CD4-positive, alpha-beta T cell treated with Interleukin-4 for 4 hours (primary cell): ENCODE measurements around the gene DCDC1.

Experiments
- DNase-seq: peaks from one replicate; pipeline ENCODE4 v3.0.0-alpha.2; 2020

Gene DCDC1

GRCh38 chr11:31369348-31370329, at the start of gene DCDC1, which contains the start of gene DNAJC24:
TSS of gene DCDC1 (minus strand) at chr11:31369739. CDS start at chr11:31328280, 41,459 bp downstream.
TSS of gene DNAJC24 (plus strand) at chr11:31369860. CDS start at chr11:31370749, 889 bp downstream.
- peak; percentile 94 for DNase-seq

GRCh38 chr11:31419138-31419537, 49.6 kb upstream of the DCDC1 start:
- no peak for DNase-seq

- DNase-seq, result no peak
Measured at GRCh38 chr11:31417816-31418215, 48.3 kb upstream of the DCDC1 start.

- DNase-seq, result no peak
Measured at GRCh38 chr11:31417357-31417756, 47.8 kb upstream of the DCDC1 start.

GRCh38 chr11:31415435-31415834, 45.9 kb upstream of the DCDC1 start:
- no peak for DNase-seq

GRCh38 chr11:31414338-31414737, 44.8 kb upstream of the DCDC1 start:
- DNase-seq, result no peak

- DNase-seq, result no peak
Measured at GRCh38 chr11:31412946-31413345, 43.4 kb upstream of the DCDC1 start.

GRCh38 chr11:31408201-31408600, 38.7 kb upstream of the DCDC1 start:
- no peak for DNase-seq

- DNase-seq, result no peak
Measured at GRCh38 chr11:31404614-31405013, 35.1 kb upstream of the DCDC1 start.

GRCh38 chr11:31397239-31397834, 27.8 kb upstream of the DCDC1 start:
- DNase-seq, result peak; percentile 16

- DNase-seq, result no peak
Measured at GRCh38 chr11:31387379-31387778, 17.8 kb upstream of the DCDC1 start.

- DNase-seq, result no peak
Measured at GRCh38 chr11:31383116-31383515, 13.6 kb upstream of the DCDC1 start.

- no peak for DNase-seq
Measured at GRCh38 chr11:31375879-31376278, 6.3 kb upstream of the DCDC1 start.

- peak; percentile 34 for DNase-seq
Measured at GRCh38 chr11:31366795-31367194, 2.7 kb downstream of the DCDC1 start.

- DNase-seq, result no peak
Measured at GRCh38 chr11:31361743-31362142, 7.8 kb downstream of the DCDC1 start.

GRCh38 chr11:31355817-31356216, 13.7 kb downstream of the DCDC1 start:
- DNase-seq, result no peak

- no peak for DNase-seq
Measured at GRCh38 chr11:31355131-31355530, 14.4 kb downstream of the DCDC1 start.

GRCh38 chr11:31351168-31351567, 18.4 kb downstream of the DCDC1 start:
- no peak for DNase-seq

GRCh38 chr11:31340903-31341572, 28.5 kb downstream of the DCDC1 start:
- peak; percentile 15 for DNase-seq

- DNase-seq, result no peak
Measured at GRCh38 chr11:31337806-31338205, 31.7 kb downstream of the DCDC1 start.

- DNase-seq, result no peak
Measured at GRCh38 chr11:31328697-31329096, 40.8 kb downstream of the DCDC1 start.

- no peak for DNase-seq
Measured at GRCh38 chr11:31327417-31327816, 42.1 kb downstream of the DCDC1 start.

- no peak for DNase-seq
Measured at GRCh38 chr11:31326470-31327148, 42.9 kb downstream of the DCDC1 start.
